T-cell (primary cell): ENCODE measurements around the gene ZNF827. TPM values are rescaled to one million over a fixed set of nuclear protein-coding genes. Genes with fewer than 3 reads are reported as not detected.

Experiments used
- ATAC-seq, 4 experiments: fragments of 200-7000 bp in 3 of 4; fragments of 150-1000 bp in 1 of 4; cut with Tn5 transposase; replicated peaks in 1 of 4; 1 replicate in 3 of 4; 2 replicates in 1 of 4; pipeline ENCODE4 v1.10.0; 2021; ENCODE audit warnings: moderate library complexity in 3 of 4, mild to moderate bottlenecking in 2 of 4, moderate number of reproducible peaks in 1 of 4
- CTCF ChIA-PET, 2 donors: fragments of 300-600 bp; sonication (Branson Sonifier 250); formaldehyde crosslinking; loops; one replicate each; lab custom pipeline; 2022; ENCODE audit warnings: antibody characterized with exemption in 2 of 2; lab: Charles Lee
- POLR2A ChIA-PET, 2 donors: fragments of 300-600 bp; sonication (Branson Sonifier 250); formaldehyde crosslinking; loops; one replicate each; lab custom pipeline; 2022; ENCODE audit warnings: antibody characterized with exemption in 2 of 2; lab: Charles Lee
- DNase-seq, 35 experiments: peaks; one replicate each; pipeline versions ENCODE4 v3.0.0 to v3.0.0-alpha.2; 2013 to 2023
- H3K27ac ChIP-seq: one replicate; pipeline ENCODE4 v1.5.1; 2013; ENCODE audit warnings: low read length
- H3K27me3 ChIP-seq, 2 experiments: replicated peaks in 1 of 2; 1 replicate in 1 of 2; 2 replicates in 1 of 2; pipeline versions ENCODE4 v1.6.1 to v1.7.0; 2013; ENCODE audit warnings: low read length in 1 of 2, mixed read lengths in 1 of 2; ENCODE audit not compliant: control insufficient read depth in 2 of 2, insufficient read depth in 2 of 2; ENCODE audit errors: extremely low read depth in 1 of 2
- H3K36me3 ChIP-seq, 2 donors: 1 replicate in 1 of 2; 2 replicates in 1 of 2; pipeline versions ENCODE4 v1.6.1 to v1.7.0; 2013; ENCODE audit warnings: low read length in 1 of 2; ENCODE audit not compliant: control insufficient read depth in 2 of 2, insufficient read depth in 1 of 2; ENCODE audit errors: extremely low read depth in 1 of 2
- H3K4me1 ChIP-seq, 2 experiments: 1 replicate in 1 of 2; 2 replicates in 1 of 2; pipeline versions ENCODE4 v1.6.1 to v1.7.0; 2013; ENCODE audit warnings: low read length in 2 of 2, mixed read lengths in 1 of 2; ENCODE audit not compliant: insufficient read depth in 2 of 2, control insufficient read depth in 1 of 2; ENCODE audit errors: extremely low read depth in 1 of 2
- H3K4me3 ChIP-seq, 2 donors: 1 replicate in 1 of 2; 2 replicates in 1 of 2; pipeline versions ENCODE4 v1.5.1 to v1.7.0; 2013; ENCODE audit warnings: mild to moderate bottlenecking in 2 of 2, low read length in 1 of 2, moderate library complexity in 1 of 2; ENCODE audit not compliant: control insufficient read depth in 1 of 2; ENCODE audit errors: extremely low read depth in 1 of 2
- H3K9me3 ChIP-seq: 2 replicates; pipeline ENCODE4 v1.7.0; 2013
- H3K27ac Mint-ChIP-seq, 2 donors: one replicate each; pipeline ENCODE4 v1.8.0; 2020 to 2021; ENCODE audit warnings: mild to moderate bottlenecking in 2 of 2, mixed read lengths in 2 of 2
- H3K27me3 Mint-ChIP-seq, 2 donors: one replicate each; pipeline ENCODE4 v1.8.0; 2021 to 2022; ENCODE audit warnings: mixed read lengths in 2 of 2
- H3K36me3 Mint-ChIP-seq: one replicate; pipeline ENCODE4 v1.8.0; 2021; ENCODE audit warnings: mixed read lengths
- H3K4me1 Mint-ChIP-seq, 3 donors: one replicate each; pipeline ENCODE4 v1.8.0; 2020 to 2022; ENCODE audit warnings: mixed read lengths in 3 of 3, mild to moderate bottlenecking in 1 of 3
- H3K4me3 Mint-ChIP-seq, 3 donors: one replicate each; pipeline ENCODE4 v1.8.0; 2020 to 2022; ENCODE audit warnings: mild to moderate bottlenecking in 3 of 3, mixed read lengths in 3 of 3, moderate library complexity in 3 of 3
- H3K9me3 Mint-ChIP-seq, 3 donors: one replicate each; pipeline ENCODE4 v1.8.0; 2020 to 2022; ENCODE audit warnings: mixed read lengths in 3 of 3
- WGBS: methylation state at CpG from one replicate; pipeline ENCODE4 v1.1.5; 2013; ENCODE audit warnings: missing lambda C conversion rate; ENCODE audit not compliant: insufficient coverage; 5-methylcytosine and 5-hydroxymethylcytosine counted together
- total RNA-seq, 35 experiments: library from RNA in 6 of 35; stranded (reverse) in 6 of 35; fragments of 120-200 nt in 1 of 35; gene quantifications; one replicate each; pipeline versions ENCODE4 v1.2.1 to v1.2.4 and lab custom pipeline; 2013 to 2026

Gene ZNF827
- total RNA-seq, 5 donors from 2014 or later (not counting 1 experiment from before 2014, with no cell fraction given) = 17.3 to 24.8 (median 18.5) TPM

DNA sequence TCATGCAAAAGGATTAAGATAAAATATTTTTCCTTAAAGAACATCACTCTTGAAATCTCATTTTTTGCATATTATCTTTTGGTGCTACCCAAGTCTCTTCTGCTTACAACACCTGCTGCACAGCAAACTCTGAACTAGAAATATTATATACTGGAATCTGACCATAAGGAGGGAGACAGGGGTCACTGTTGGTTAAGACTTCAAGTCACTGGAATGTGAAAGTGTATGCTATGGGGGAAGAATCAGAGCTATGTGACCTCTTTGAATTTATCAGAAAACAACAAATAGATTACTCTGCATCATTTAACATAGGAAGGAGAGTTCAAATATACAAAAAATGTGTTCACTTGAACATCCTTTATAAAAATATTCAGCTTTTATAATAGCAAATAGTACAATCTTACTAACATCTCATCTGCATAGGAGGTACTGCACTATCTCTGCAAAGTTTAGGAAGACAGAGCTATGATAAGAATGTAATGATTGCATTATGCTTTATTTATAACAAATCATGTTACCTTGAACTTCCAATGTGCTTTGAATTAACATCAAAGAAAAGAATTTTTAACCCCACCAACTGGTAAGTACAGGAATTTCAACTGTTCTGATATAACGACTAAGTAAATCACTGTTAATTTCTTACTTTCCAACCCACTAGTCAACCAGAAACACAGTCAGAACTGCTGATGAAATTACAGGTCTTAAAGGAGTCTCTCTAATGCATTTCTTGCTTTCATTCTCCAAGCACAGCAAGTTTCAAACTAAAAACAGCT, 69.8 kb downstream of the ZNF827 start:
- DNase-seq (peak in 1 of 35 experiments; percentile 6), ATAC-seq (no peak)
- Histone ChIP-seq H3K27ac (no peak overlapping the region), H3K4me1 (no peaks in the 10 kb centered on the region), H3K4me3 (no peak overlapping the region), H3K27me3 (no peaks in the 10 kb centered on the region), H3K9me3 (no peaks in the 10 kb centered on the region), H3K36me3 (no peaks in the 10 kb centered on the region)
- H3K9me3 Mint-ChIP-seq = no peaks in the 10 kb centered on the region
- peaks cover 16% of the 10 kb centered on the region for H3K36me3 Mint-ChIP-seq
- no CpG with 5 or more reads among the region's 1 CpG for WGBS
- no peaks in the 10 kb centered on the region for H3K27me3 Mint-ChIP-seq
- peaks cover 13 to 23% (median 17%) of the 10 kb centered on the region in 3 donors for H3K4me1 Mint-ChIP-seq
- ChIA-PET CTCF (interaction anchor here in 1 of 2 donors (1.0 kb wide), 1 partner anchor 20 kb away, joined by 3 read pairs; no protein-coding TSS in a partner anchor), POLR2A (interaction anchor here in 1 of 2 donors (0.6 kb wide), 1 partner anchor 1350 kb away, joined by 3 read pairs; no protein-coding TSS in a partner anchor)
- H3K27ac Mint-ChIP-seq = no peak overlapping the region
- H3K4me3 Mint-ChIP-seq = no peak overlapping the region

DNA sequence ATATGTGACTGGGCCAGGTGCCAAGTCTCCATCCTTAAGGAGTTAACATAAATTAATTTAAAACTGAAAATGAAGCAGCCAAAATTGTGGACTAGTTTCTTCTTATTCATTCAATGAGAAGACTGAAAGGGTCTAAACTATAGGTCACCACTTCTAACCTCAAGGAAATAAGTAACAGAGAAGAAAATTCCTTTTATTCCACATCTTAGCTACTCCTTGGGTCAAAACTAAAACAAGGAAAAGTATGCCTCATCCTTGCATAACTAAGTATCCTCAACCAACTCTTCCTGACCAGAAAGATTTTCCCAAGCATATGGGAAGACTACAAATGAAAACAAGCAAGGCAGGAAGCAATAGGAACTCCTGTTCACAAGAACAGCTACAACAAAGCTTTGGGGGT, 71.2 kb downstream of the ZNF827 start:
- CTCF ChIA-PET = no interaction called here
- Histone ChIP-seq H3K4me1 (no peaks in the 10 kb centered on the region), H3K9me3 (no peaks in the 10 kb centered on the region), H3K36me3 (no peaks in the 10 kb centered on the region), H3K4me3 (no peak overlapping the region), H3K27ac (no peak overlapping the region), H3K27me3 (no peaks in the 10 kb centered on the region)
- no peaks in the 10 kb centered on the region for H3K9me3 Mint-ChIP-seq
- POLR2A ChIA-PET = no interaction called here
- peaks cover 11% of the 10 kb centered on the region for H3K36me3 Mint-ChIP-seq
- H3K27ac Mint-ChIP-seq = no peak overlapping the region
- no peaks in the 10 kb centered on the region for H3K27me3 Mint-ChIP-seq
- DNase-seq (no peak), ATAC-seq (no peak)
- peaks cover 11 to 23% (median 17%) of the 10 kb centered on the region in 3 donors for H3K4me1 Mint-ChIP-seq
- H3K4me3 Mint-ChIP-seq = no peak overlapping the region

DNA sequence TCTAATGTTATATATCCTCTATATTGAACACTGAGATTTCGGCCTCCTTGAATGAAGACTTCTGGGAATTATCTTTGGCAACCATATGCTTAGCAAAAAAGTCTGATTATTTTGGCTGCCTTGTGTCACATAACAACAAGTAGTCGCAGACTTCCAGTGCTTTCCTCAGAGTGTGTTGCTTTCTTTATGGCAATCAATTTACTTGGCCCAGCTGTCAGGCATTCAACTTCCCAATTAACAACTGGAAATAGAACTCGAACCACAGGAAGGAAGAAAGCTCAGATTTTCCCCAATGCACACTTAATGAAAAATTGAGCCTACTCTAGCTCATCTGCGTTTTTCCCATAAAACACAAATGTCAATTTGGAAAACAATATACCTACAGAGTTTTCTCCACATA, 71.6 kb downstream of the ZNF827 start:
- 89% methylated on average over 3 of the region's 4 CpGs for WGBS
- no peaks in the 10 kb centered on the region for H3K9me3 ChIP-seq
- H3K36me3 Mint-ChIP-seq = peaks cover 8% of the 10 kb centered on the region
- DNase-seq (no peak), ATAC-seq (no peak)
- H3K4me1 ChIP-seq = no peaks in the 10 kb centered on the region
- no peak overlapping the region for H3K27ac ChIP-seq
- no peaks in the 10 kb centered on the region for H3K27me3 Mint-ChIP-seq
- no peak overlapping the region for H3K4me3 ChIP-seq
- H3K4me3 Mint-ChIP-seq = no peak overlapping the region
- ChIA-PET POLR2A (no interaction called here), CTCF (no interaction called here)
- H3K27ac Mint-ChIP-seq = no peak overlapping the region
- H3K4me1 Mint-ChIP-seq = peaks cover 9 to 21% (median 14%) of the 10 kb centered on the region in 3 donors
- H3K9me3 Mint-ChIP-seq = no peaks in the 10 kb centered on the region
- H3K27me3 ChIP-seq = no peaks in the 10 kb centered on the region
- H3K36me3 ChIP-seq = peaks cover 0 to under 1% of the 10 kb centered on the region in 2 donors

- DNase-seq (no peak), ATAC-seq (no peak)
- Histone ChIP-seq H3K27ac (no peak overlapping the region), H3K27me3 (no peaks in the 10 kb centered on the region), H3K36me3 (peaks cover 3% of the 10 kb centered on the region in 2 donors), H3K4me3 (no peak overlapping the region), H3K4me1 (no peaks in the 10 kb centered on the region), H3K9me3 (no peaks in the 10 kb centered on the region)
- WGBS = 81% methylated on average over 4 of the region's 5 CpGs
- ChIA-PET CTCF (no interaction called here), POLR2A (no interaction called here)
- Mint-ChIP-seq H3K4me3 (no peak overlapping the region), H3K27ac (no peak overlapping the region), H3K36me3 (peaks cover 18% of the 10 kb centered on the region), H3K9me3 (no peaks in the 10 kb centered on the region), H3K4me1 (peaks cover 2 to 12% (median 5%) of the 10 kb centered on the region in 3 donors), H3K27me3 (no peaks in the 10 kb centered on the region)
Measured at GRCh38 chr4:145865274-145865941, 73.2 kb downstream of the ZNF827 start.

GRCh38 chr4:145863191-145863590, 75.4 kb downstream of the ZNF827 start:
- peaks cover 33% of the 10 kb centered on the region for H3K36me3 Mint-ChIP-seq
- Histone ChIP-seq H3K4me1 (no peaks in the 10 kb centered on the region), H3K4me3 (no peak overlapping the region), H3K9me3 (no peaks in the 10 kb centered on the region), H3K36me3 (peaks cover 8 to 14% of the 10 kb centered on the region in 2 donors), H3K27ac (no peak overlapping the region), H3K27me3 (no peaks in the 10 kb centered on the region)
- H3K4me1 Mint-ChIP-seq = peaks cover 0 to 4% (median 3%) of the 10 kb centered on the region in 3 donors
- CTCF ChIA-PET = no interaction called here
- H3K9me3 Mint-ChIP-seq = no peaks in the 10 kb centered on the region
- no peak overlapping the region for H3K4me3 Mint-ChIP-seq
- no CpG with 5 or more reads among the region's 2 CpGs for WGBS
- POLR2A ChIA-PET = no interaction called here
- DNase-seq (no peak), ATAC-seq (no peak)
- H3K27ac Mint-ChIP-seq = no peak overlapping the region
- H3K27me3 Mint-ChIP-seq = no peaks in the 10 kb centered on the region

- 96% methylated on average over 9 of the region's 16 CpGs for WGBS
- Mint-ChIP-seq H3K27ac (no peak overlapping the region), H3K4me1 (peaks cover 0 to 4% (median 3%) of the 10 kb centered on the region in 3 donors), H3K27me3 (no peaks in the 10 kb centered on the region), H3K4me3 (no peak overlapping the region), H3K36me3 (peaks cover 36% of the 10 kb centered on the region), H3K9me3 (no peaks in the 10 kb centered on the region)
- Histone ChIP-seq H3K4me1 (no peaks in the 10 kb centered on the region), H3K27me3 (no peaks in the 10 kb centered on the region), H3K27ac (no peak overlapping the region), H3K4me3 (no peak overlapping the region), H3K36me3 (peaks cover 8 to 14% of the 10 kb centered on the region in 2 donors), H3K9me3 (no peaks in the 10 kb centered on the region)
- DNase-seq = no peak
- no peak for ATAC-seq
- CTCF ChIA-PET = no interaction called here
- POLR2A ChIA-PET = no interaction called here
Measured at GRCh38 chr4:145861336-145862318, 77.0 kb downstream of the ZNF827 start.
